ENCODE data around the gene ZFR. TPM values are rescaled to one million over a fixed set of nuclear protein-coding genes. Genes with fewer than 3 reads are reported as not detected.
"Not testable (repeated sequence)": the region's sequence is repeated elsewhere in the genome, so short reads cannot be mapped to it uniquely, and the experiment has no call there.

Gene ZFR
- total RNA-seq, 1 donor from 2014 or later = 25.8 TPM

- Histone ChIP-seq H3K27me3 (no peaks in the 10 kb centered on the region), H3K9me3 (no peaks in the 10 kb centered on the region), H3K27ac (no peak overlapping the region), H3K4me1 (no peaks in the 10 kb centered on the region), H3K4me3 (no peak overlapping the region), H3K36me3 (no peaks in the 10 kb centered on the region)
- intact Hi-C loops (cut with DNase I) = no loop called here
- no peak for TF ChIP-seq CTCF (IDR thresholded peaks at IDR 0.05)
- DNase-seq (ENCODE audit: low spot score in 2 of 2) = no peak
These were observed 9.4 kb upstream of the ZFR start for GRCh38 chr5:32453916-32454315.

GRCh38 chr5:32452316-32452715 is 7.8 kb upstream of the ZFR start:
- H3K9me3 ChIP-seq; intact Hi-C loops (cut with DNase I); H3K36me3 ChIP-seq; H3K4me3 ChIP-seq; DNase-seq (ENCODE audit: low spot score in 2 of 2); H3K27me3 ChIP-seq; H3K27ac ChIP-seq; H3K4me1 ChIP-seq: not testable (repeated sequence)

GRCh38 chr5:32450952-32451351 is 6.4 kb upstream of the ZFR start:
- TF ChIP-seq CTCF (IDR thresholded peaks at IDR 0.05) = no peak
- Histone ChIP-seq H3K4me1 (no peaks in the 10 kb centered on the region), H3K27ac (no peak overlapping the region), H3K36me3 (no peaks in the 10 kb centered on the region), H3K27me3 (no peaks in the 10 kb centered on the region), H3K4me3 (no peak overlapping the region), H3K9me3 (no peaks in the 10 kb centered on the region)
- intact Hi-C loops (cut with DNase I) = no loop called here
- DNase-seq (ENCODE audit: low spot score in 2 of 2) = no peak

GRCh38 chr5:32449262-32449661 is 4.7 kb upstream of the ZFR start:
- Histone ChIP-seq H3K9me3 (no peaks in the 10 kb centered on the region), H3K36me3 (no peaks in the 10 kb centered on the region), H3K4me1 (peaks cover 0 to 4% of the 10 kb centered on the region in 2 donors), H3K27me3 (no peaks in the 10 kb centered on the region), H3K4me3 (no peak overlapping the region), H3K27ac (no peak overlapping the region)
- no peak for DNase-seq (ENCODE audit: low spot score in 2 of 2)
- no peak for TF ChIP-seq CTCF (IDR thresholded peaks at IDR 0.05)
- intact Hi-C loops (cut with DNase I) = no loop called here

- H3K36me3 ChIP-seq = no peaks in the 10 kb centered on the region
- DNase-seq (ENCODE audit: low spot score in 2 of 2) = no peak
- no peak for TF ChIP-seq CTCF (IDR thresholded peaks at IDR 0.05)
- H3K4me1 ChIP-seq = peaks cover under 1 to 20% of the 10 kb centered on the region in 2 donors
- intact Hi-C loops (cut with DNase I) = no loop called here
- H3K27ac ChIP-seq = no peak overlapping the region
- no peaks in the 10 kb centered on the region for H3K9me3 ChIP-seq
- no peak overlapping the region for H3K4me3 ChIP-seq
- no peaks in the 10 kb centered on the region for H3K27me3 ChIP-seq
These were observed 2.1 kb upstream of the ZFR start for GRCh38 chr5:32446630-32447029.

GRCh38 chr5:32445831-32446614 is 1.5 kb upstream of the ZFR start:
- H3K36me3 ChIP-seq = no peaks in the 10 kb centered on the region
- no peak for TF ChIP-seq CTCF (IDR thresholded peaks at IDR 0.05)
- H3K4me3 ChIP-seq = no peak overlapping the region
- H3K4me1 ChIP-seq = peaks cover 3 to 21% of the 10 kb centered on the region in 2 donors
- intact Hi-C loops (cut with DNase I) = loop anchor here (2.0 kb wide), 2 partner anchors 139 to 995 kb away; partner anchors contain the start of genes SUB1 and TARS1
- no peak overlapping the region for H3K27ac ChIP-seq
- DNase-seq (ENCODE audit: low spot score in 2 of 2) = no peak
- H3K27me3 ChIP-seq = no peaks in the 10 kb centered on the region
- no peaks in the 10 kb centered on the region for H3K9me3 ChIP-seq
